Erythroblast (primary cell): ENCODE results near the gene SDF2L1.

Experiments
- DNase-seq, 2 experiments: peaks; one replicate each; lab custom pipeline; 2025; lab: John Stamatoyannopoulos, UW
- GATA1 ChIP-seq: IDR thresholded peaks from 2 replicates; pipeline ENCODE4 v1.6.1; 2011; ENCODE audit warnings: low read depth, mild to moderate bottlenecking, control low read depth, low read length, moderate library complexity
- POLR2A ChIP-seq: IDR thresholded peaks from 2 replicates; pipeline ENCODE4 v1.6.1; 2011; ENCODE audit warnings: mild to moderate bottlenecking, low read length

The SDF2L1 gene

DNA sequence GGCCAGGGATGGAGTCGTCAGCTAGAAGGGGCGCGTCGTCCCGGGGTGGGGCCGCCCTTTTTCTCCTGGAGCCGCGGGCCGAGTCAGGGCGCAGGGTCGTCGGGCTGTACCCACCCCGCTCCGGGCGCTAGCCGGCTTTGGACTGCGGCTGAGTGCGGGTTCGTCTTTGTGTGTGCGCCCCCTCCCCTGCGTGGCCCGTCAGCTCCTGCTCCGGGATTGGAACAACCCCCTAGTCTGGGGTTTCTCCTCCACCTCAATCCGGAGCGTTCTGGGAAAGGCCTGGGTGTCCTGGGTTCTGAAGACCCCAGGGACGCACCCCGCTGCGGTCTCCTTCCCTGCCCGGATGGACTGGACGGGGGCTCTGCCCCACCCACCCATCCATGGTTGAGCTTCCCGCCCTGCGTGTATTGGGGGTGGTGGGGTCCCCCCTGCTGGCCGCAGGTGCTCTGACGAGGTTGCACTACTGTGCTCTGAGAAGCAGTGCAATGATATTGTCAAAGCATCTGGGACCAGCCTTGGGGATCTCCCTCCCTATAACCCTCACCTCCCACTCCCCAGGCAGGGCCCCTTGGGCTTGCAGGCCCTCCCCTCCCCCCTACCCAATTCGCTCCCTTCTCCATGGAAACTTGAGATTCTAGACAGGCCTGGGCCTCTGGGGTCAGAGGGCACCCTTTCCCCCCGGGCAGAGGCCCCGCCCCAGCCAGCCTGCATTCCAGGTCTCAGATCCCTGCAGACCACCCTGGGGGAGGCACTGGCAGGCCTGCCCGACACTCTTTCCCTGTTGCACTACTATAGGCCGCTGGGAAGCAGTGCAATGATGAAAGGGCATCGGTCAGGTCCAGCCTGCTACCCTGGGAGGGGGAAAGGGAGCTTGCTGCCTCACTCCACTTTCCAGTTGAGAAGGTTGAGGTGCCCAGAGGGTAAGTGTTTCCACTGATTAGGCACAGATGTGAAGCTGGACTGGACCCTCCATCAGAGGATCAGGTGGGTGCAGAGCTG lies 10.7 kb downstream of the SDF2L1 start:
- DNase-seq, result no peak
- TF ChIP-seq POLR2A, result no peak
- no peak for TF ChIP-seq GATA1

DNA sequence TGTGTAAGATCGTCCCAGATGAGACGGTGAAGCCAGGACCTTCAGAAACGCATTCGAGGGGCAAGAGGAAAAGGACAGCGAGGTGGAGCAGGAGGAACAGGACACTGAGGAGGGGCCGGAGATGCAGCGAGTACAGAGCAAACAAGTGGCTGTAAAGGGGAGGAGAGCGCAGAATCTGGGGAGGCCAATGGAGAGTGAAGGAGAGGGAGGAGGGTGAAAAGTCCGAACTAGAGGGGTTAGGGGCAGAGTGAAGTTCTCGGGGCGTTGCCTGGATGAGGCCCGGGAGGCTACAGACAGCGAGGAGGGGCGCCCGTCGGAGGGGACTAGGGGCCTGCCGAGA lies 14.9 kb downstream of the SDF2L1 start:
- TF ChIP-seq POLR2A (no peak), GATA1 (no peak)
- no peak for DNase-seq

DNA sequence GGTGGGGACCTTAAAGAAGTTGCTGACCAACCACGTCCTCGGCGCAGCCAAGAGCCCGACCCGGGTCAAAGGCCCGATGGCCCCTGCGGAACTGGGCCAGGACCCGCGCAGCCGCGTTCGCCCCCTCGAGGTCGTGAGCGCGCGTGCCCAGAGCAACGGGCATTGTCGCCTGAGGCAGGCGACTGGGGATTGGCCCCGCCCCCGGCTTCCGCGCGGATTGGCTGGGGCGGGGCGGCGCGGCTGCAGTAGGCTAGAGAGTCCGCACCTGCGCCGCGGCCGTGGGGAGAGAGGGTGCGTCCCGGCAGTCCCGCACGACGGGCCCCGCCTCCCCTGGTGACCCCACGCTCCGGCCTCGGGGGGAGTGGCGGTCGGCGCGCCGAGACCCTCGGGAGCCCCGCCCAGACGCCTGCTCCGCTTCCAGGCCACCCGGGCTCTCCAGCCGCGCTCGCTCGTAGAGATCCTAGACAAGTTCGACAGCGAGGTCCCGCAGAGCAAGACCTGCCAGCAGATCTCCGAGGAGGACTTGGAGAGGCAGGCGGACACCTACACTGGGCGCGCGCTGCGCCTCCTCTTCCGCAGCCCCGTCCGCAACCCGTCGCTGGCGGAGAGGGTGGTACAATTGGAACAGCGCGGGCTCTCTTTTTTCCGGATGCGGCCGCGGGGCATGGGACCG lies 15.4 kb downstream of the SDF2L1 start:
- DNase-seq, result peak; percentile 82 to 84
- TF ChIP-seq GATA1 (no peak), POLR2A (peak; percentile 47)

DNA sequence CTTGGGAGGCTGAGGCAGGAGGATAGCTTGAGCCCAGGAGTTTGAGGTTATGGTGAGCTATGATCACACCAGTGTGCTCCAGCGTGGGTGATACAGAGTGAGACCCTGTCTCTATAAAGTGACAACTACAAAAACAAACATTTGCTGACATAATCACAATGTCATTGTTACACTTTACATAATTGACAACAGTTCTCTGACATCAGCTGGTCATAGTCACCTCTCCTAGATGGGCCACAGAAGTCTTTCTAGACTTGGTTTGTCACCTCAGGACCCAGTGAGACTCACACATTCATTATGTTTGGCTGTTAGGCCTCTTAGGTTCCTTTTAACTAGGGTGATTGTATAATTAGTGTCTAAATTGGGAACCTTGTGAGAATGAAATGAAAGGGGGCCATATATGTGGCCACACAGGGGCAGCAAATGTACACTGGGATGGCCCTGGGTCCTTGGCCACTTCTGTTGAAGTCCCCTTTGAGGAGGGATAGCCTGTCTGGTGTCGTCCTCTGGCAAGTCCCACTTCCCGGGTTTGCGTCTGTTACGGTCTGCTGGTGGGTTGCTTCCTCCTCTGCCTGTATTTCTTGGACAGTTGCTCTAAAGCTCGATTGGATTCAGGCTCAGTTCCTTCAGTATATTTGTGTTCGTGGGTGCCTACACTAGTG lies 17.9 kb downstream of the SDF2L1 start:
- TF ChIP-seq GATA1 (no peak), POLR2A (no peak)
- DNase-seq, result no peak

DNA sequence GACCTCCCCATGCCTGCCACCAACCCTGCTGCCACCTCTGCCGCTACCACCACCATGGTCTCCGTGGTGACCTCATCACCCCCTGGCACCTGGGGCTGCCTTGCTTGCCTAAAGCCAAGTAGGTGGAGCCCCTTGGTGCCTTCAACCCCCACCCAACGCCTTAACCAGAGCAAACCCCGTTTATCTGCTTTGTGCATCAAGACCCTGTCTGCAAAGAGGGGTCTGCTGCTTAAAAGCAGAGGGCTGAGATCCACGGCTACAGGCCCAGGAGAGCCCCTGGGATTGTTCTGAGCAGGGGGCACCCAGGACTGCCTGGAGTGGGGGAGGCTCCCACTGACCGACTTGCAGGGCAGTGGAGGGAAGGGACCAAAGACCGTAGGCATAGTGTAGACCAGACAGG lies 18.8 kb downstream of the SDF2L1 start:
- no peak for DNase-seq
- TF ChIP-seq POLR2A, result no peak
- TF ChIP-seq GATA1, result no peak

DNA sequence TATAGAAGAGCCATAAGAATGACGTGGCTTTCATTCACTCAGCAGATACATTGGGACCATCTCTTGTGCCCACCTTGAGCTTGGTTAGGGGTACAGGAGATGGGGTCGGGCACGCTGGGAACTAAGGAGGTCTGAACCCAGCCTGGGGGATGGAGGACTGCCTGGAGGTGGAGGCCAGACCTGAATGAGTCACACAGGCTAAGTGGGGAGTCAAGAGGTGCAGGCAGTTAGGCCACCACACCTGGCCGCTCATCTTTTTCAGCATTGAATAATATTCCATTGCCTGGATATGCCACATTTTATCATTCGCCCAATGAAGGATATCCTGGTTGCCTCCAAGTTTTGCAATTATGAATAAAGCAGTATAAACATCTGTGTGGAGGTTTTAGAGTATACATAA lies 19.9 kb downstream of the SDF2L1 start:
- DNase-seq, result no peak
- TF ChIP-seq POLR2A (no peak), GATA1 (no peak)

DNA sequence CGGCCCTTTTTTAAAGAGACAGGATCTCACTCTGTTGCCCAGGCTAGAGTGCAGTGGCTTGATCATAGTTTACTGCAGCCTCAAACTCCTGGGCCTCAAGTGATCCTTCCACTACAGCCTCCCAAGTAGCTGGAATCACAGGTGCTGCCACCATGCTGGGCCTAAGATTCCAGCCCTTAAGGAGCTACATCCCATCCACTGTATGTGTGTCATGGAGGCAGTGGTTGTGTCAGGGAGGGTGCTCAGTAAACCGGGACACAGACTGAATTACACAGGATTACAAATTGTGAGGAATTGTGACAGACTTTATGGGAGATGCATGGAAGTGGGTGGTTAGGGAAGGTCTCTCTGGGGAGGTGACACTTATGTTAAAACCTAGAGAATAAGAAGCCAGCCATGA lies 21.6 kb downstream of the SDF2L1 start:
- TF ChIP-seq POLR2A (no peak), GATA1 (no peak)
- DNase-seq, result no peak

DNA sequence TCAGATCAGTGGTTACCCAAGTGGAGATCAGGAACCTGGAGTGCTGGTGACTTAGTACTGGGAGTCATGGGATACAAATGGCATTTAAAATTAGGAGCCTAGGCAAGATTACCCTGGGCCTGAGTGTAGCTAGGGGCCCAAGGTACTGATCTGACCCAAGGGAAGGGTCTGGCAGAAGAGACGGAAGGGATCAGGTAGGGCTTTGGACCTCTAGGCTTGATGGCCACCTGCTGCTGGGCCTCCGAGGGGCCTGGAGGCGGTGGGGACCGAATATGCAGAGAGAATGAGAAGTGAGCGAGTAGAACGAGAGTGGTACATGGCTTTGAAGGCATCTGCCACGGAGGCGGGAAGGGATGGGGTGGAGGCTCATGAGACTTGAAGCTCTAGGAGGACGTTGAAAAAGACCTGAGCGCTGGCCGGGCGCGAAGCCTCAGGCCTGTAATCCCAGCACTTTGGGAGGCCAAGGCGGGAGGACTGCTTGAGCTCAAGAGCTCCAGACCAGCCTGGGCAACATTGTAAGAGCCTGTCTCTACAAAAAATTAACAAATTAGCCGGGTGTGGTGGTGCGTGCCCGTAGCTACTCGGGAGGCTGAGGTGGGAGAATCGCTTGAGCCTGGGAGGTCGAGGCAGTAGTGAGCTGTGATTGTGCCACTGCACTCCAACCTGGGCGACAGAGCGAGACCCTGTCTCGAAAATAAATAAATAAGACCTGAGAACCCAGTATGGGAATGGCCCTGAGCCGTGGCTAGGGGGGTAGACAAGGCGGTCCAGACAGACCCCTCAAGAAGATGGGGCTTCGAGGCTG lies 23.1 kb downstream of the SDF2L1 start:
- TF ChIP-seq GATA1 (no peak), POLR2A (no peak)
- no peak for DNase-seq

DNA sequence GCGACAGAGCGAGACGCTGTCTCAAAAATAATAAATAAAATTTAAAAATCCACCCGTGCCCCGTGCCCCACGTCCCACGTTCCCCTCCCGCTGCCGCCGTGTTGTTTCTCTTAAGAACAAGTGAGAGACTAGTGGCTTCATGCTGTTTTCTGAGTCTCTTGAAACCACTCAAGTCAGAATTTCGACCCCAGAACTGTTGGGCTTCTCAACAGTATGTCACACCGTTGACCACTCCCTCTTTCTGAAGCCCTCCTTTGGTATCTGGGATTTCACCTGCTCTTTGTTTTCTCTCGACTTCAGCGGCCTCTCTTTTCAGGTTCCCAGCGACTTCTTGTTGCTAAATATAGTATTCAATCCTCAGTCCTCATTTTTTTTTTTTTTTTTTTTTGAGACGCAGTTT lies 24.7 kb downstream of the SDF2L1 start:
- TF ChIP-seq GATA1, result no peak
- no peak for TF ChIP-seq POLR2A
- peak in 1 of 2 experiments; percentile 20 for DNase-seq

DNA sequence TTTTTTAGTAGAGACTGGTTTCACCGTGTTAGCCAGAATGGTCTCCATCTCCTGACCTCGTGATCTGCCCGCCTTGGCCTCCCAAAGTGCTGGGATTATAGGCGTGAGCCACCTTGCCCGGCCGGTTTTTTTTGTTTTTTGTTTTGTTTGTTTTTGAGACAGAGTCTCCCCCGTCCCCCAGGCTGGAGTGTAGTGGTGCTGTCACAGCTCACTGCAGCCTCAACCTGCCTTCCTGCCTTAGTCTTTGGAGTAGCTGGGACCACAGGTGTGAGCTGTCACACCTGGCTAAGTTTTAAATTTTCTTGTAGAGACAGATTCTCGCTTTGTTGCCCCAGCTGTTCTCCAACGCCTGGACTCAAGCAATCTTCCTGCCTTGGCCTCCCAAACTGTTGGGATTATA lies 26.9 kb downstream of the SDF2L1 start:
- DNase-seq, result no peak
- TF ChIP-seq POLR2A (no peak), GATA1 (no peak)

DNA sequence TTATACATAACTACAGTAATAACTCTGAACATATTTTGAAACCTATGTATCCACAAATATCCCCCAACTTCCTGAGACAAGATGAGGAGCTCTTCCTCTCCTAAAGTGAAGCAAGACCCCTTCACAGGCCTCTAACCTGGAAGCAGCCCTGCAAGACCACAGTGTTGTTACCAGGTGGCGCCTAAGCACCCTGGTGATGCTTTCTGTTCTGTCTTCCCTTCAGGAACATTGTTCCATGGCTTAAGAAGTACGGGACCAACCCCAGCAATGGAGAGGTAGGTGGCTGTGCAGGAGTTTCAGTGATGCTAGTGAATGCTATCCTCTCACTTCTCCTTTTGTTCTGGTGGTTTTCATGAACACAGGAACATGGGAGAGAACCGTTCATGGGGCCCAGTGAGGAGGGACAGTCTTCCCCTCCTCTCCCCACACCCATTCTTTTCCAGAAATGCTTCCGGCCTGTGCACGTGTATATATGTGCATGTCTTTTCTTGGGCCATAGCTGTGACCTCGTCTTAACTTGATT lies 30.1 kb downstream of the SDF2L1 start:
- TF ChIP-seq GATA1 (no peak), POLR2A (no peak)
- no peak for DNase-seq

DNA sequence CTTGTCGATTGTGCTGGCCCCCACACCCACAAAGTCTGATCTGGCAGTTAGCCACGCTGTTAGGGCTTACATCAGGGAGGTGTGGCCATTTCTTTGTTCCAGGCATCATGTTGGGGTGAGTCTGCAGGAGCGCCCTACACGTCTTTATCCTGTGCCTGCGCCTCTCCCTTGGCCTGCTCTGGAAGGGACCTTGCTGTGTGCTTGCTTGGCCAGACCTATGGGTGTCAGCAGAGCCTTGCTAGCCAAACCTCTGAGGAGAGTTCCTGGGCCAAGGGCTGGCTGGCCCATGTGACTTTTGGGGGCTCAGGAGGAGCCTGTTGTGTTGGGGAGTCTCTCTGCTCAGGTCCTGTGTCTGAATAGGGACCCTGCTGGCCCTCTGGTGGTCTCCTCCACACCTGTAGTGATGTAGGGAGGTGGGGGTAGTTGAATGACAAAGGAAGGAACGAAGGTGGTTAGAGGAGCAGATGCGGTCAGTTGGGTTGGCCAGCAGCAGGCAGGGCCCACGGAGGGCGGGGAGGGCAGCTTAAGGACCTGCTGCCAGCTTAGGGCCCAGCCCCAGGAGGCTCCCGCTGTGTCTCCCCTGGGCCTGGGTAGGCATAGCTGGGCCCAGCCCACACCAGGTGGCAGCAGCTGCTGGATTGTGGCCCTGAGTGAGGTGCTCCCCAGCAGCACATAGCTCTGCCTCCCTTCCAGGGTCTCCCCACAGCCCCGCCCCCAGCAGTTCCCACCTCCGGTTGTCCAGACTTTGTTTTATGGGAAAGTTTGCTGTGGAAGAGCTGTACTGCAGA lies 31.6 kb downstream of the SDF2L1 start:
- DNase-seq, result no peak
- TF ChIP-seq GATA1 (no peak), POLR2A (no peak)
